NCI-H2171 (cell line): ENCODE data around the gene PRIM2.
A peak's percentile ranks its signal among the peaks of the same experiment; 100 is the strongest.
"Not testable (repeated sequence)": the region's sequence is repeated elsewhere in the genome, so short reads cannot be mapped to it uniquely, and the experiment has no call there.

Source experiments
- DNase-seq: peaks from one replicate; lab custom pipeline; 2025; lab: John Stamatoyannopoulos, UW

Gene PRIM2, protein sequence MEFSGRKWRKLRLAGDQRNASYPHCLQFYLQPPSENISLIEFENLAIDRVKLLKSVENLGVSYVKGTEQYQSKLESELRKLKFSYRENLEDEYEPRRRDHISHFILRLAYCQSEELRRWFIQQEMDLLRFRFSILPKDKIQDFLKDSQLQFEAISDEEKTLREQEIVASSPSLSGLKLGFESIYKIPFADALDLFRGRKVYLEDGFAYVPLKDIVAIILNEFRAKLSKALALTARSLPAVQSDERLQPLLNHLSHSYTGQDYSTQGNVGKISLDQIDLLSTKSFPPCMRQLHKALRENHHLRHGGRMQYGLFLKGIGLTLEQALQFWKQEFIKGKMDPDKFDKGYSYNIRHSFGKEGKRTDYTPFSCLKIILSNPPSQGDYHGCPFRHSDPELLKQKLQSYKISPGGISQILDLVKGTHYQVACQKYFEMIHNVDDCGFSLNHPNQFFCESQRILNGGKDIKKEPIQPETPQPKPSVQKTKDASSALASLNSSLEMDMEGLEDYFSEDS

DNA sequence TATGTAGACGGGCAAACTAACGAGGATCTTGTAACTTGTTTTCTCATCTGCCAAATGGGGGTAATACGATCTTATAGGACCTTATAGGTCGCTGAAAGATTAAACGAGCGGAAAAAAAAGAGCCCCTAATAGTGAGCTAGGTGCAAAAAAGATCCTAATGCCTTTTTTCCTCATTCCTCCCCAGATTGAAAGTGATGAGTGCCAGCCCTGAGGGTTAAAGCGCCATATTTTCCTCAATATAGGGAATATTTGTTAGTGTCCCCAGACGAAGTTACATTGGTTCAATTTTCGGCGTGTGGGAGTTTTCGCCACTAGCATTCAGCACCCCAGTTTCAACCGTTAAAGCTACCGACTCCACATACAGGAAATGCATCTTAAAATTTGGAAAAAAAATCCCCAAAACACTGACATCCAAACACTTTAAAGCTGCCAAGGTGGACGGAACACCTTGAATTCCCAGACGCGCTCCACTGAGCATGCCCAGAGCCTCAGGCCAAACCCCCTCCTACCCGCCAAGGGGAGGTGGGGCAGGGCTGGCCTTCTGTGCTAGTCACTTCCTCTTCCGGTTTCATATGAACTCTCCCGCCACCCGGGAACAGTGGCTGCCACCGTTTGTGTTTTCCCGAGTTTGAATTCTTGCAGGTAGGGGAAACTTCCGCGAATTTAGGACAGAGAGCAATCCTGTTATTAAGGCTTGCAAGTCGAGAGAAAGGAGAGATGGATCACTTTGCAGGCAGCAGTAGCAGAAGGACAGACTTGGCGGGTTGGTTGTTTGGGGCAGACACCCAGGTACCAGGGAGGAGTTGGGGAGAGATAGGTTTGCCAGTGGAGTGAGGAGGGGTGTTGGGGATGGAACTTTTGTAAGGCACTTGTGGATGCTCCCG lies at the start of gene PRIM2:
TSS of gene PRIM2 (plus strand) at position 571 of the 884 bp plus-strand sequence. CDS start 816 bp downstream, outside the sequence.
- DNase-seq = peak; percentile 87

- DNase-seq = no peak
Measured at GRCh38 chr6:57268294-57268640, 49.2 kb upstream of the PRIM2 start.

DNA sequence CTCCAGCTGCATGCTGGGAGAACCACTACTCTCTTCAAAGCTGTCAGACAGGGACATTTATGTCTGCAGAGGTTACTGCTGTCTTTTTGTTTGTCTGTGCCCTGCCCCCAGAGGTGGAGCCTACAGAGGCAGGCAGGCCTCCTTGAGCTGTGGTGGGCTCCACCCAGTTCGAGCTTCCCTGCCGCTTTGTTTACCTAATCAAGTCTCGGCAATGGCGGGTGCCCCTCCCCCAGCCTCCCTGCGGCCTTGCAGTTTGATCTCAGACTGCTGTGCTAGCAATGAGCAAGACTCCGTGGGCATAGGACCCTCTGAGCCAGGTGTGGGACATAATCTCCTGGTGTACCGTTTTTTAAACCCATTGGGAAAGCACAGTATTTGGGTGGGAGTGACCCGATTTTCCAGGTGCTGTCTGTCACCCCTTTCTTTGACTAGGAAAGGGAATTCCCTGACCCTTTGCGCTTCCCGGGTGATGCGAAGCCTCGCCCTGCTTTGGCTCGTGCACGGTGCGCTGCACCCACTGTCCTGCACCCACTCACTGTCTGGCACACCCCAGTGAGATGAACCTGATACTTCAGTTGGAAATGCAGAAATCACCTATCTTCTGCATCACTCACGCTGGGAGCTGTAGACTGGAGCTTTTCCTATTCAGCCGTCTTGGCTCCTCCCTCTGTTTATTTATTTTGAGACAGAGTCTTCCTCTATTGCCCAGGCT lies 43.2 kb upstream of the PRIM2 start:
- DNase-seq = not testable (repeated sequence)

DNA sequence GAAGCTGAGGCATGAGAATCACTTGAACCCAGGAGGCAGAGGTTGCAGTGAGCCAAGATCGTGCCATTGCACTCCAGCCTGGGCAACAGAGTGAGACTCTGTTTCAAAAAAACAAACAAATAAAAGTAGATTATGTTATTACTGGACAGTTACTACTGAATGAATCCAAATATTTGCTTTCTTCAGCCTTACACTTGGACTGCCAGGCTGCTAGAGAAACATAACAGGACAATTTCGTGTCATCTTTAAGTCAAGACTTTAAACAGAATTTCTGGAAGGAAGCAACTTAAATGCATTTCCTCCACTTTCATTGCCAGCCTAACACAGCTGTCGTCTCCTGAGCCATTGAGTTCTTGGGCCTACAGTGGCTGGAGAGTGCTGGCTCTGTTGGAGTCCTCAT lies 42.0 kb upstream of the PRIM2 start:
- DNase-seq = no peak

- no peak for DNase-seq
Measured at GRCh38 chr6:57276946-57277345, 40.5 kb upstream of the PRIM2 start.

DNA sequence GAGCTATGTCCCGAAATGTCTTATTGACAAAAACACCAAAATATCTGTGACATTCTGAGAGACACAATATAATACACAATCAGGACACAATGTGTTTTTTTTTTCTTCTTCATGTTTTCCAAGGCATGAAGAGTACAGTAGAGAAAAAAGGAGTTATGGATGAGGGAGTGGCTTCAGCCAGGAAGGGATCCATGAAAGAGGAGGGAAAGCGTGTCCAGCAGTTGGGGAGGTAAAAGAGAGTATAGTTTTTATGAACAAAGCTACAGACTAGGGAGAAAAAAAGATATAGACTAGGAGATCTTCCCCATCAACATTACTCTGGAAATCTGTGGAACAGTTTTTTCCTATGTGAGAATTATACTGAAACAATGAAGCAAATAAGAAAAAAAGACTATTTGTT lies 38.9 kb upstream of the PRIM2 start:
- DNase-seq = no peak

GRCh38 chr6:57279013-57279412 lies 38.4 kb upstream of the PRIM2 start:
- DNase-seq = no peak

- DNase-seq = no peak
Measured at GRCh38 chr6:57283106-57283505, 34.3 kb upstream of the PRIM2 start.

DNA sequence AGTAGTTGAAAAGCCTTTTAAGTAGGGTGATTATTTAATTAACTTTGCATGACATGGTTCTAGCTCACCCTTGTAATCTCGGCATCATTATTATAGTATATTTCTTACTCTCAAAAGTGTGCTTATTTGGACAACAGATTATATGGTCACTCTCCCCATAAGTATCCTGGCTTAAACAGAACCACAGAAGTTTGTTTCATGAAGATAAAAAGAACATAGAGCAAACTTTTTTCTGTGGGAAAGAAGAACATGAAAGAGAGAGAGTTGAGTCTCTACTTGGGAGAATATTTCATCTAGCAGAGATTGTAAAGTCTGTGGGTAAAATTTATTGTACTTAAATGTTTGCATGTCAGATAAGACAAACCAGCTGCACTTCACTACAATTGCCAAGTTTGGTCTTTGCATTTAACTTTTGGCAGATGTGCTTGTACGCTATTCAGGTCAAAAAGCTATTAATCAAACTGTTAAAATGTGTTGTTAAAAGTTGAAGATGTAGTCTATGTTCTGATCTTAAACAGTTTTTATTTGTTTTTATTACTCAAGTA lies 33.4 kb upstream of the PRIM2 start:
- DNase-seq = no peak

GRCh38 chr6:57288136-57288535 lies 29.3 kb upstream of the PRIM2 start:
- DNase-seq = not testable (repeated sequence)

- not testable (repeated sequence) for DNase-seq
Measured at GRCh38 chr6:57293472-57293871, 24.0 kb upstream of the PRIM2 start.

GRCh38 chr6:57294862-57295445 lies 22.5 kb upstream of the PRIM2 start:
- no peak for DNase-seq

DNA sequence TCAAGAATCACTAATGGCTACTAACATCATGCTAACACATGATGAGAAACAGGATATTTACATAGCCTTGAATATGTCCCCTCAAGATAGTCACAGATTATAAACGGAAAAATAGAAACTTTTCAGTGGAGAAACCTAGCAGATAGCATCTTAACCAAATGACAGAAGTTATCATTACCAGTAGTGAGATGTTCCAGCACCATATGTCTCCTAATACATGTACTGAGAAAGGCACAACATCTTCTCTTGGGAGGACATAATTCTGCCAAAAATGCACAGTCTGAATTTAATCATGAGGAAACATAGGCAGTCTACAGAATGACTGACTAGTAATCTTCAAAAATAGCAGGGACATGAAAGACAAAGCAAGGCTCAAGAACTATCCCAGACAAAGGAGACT lies 19.9 kb upstream of the PRIM2 start:
- no peak for DNase-seq

- peak; percentile 40 for DNase-seq
Measured at GRCh38 chr6:57298741-57299140, 18.7 kb upstream of the PRIM2 start.

DNA sequence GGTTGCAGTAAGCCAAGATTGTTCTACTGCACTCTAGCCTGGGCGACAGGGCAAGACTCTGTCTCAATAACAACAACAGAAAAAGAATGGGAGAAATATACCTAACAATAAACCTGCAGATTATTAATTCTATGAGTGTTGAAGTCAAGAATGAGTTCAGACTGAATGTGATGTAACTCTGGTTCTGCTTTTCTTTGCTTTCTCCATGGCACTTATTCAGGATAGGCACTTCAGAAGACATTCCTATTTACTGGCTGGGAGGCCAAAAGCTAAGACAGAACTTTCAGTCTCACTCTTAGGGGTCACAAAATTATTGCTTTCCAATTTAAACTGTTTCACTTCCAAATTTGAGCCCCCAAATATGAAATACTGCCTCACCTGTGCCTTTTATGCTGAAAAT lies 15.7 kb upstream of the PRIM2 start:
- no peak for DNase-seq

DNA sequence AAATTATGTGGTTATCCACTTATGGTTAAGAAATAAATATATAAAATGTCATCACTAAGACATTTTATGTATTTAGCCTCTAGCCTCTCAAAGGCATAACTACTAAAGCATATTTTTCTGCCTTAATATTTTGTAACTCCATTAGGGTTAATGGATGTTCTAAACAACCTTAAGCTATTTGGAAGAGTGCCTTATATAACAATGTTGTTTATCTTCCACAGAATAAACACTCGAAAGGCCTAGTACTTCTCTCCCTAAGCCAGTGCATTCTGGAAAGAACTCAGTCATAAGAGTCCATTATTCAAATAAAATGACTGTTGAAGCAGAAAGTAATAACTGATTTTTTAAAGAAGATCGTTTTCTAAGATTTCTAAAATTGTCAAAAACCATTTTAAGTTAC lies 15.0 kb upstream of the PRIM2 start:
- no peak for DNase-seq

- no peak for DNase-seq
Measured at GRCh38 chr6:57303931-57304681, 13.3 kb upstream of the PRIM2 start.

DNA sequence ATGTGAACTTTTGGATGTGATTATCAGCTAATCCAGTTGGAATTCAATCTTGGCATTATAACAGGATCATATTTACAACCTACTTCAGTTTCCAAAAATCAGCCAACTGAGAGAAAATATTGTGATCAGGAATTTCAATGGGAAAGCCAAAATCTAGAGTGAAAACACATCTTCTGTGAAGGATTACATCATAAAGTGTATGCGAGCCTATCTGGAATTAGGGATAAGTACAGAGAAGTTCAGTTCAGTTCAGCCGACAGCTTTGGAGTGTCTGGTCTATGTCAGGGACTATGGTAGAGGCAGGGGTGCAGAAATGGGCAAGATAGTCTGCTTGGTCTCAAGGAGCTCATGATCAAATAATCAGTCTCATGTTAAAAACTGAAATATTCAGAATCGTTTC lies 12.3 kb upstream of the PRIM2 start:
- DNase-seq = no peak

- DNase-seq = no peak
Measured at GRCh38 chr6:57305761-57306160, 11.7 kb upstream of the PRIM2 start.

DNA sequence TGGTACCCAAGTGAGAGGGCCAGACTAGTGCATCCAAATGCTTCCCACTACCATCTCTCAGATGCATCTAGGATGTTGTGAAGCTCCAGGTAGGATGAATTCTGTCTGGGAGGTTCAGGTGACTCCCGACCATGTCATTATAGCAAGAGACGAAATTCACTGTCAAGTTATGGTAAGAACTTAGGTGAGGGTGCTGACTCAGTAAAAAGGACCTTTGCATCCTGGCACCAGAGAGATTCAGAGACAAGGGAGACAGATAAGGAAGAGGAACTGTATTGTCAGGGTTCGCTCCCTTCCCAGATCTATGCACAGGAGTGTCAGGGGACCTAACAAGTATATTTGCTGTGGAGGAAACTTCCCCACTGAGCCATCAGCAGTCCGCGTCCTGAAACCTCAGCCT lies 11.2 kb upstream of the PRIM2 start:
- DNase-seq = no peak

DNA sequence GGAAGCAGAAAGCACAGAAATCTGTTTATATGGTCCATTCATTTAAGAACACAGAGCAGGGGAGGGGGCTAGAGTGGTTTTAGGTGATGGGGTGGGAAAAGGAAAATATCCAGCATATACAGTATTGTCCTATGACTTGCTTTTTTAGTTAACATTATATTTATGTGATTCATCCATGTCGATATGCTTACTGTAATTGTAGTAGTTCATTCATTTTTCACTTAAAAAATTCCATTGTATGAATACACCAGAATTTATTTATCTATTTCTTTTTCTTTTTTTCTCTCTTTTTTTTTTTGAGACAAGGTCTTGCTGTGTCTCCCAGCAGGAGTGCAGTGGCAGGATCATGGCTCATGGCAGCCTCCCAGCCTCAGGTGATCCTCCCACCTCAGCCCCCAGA lies 9.6 kb upstream of the PRIM2 start:
- no peak for DNase-seq
